Activated naive CD8-positive, alpha-beta T cell treated with anti-CD3 and anti-CD28 coated beads, Interleukin-2, amount 10 ng/mL, durations not matched to agents 7 days and 5 days (primary cell): ENCODE data around the gene TRIM69. TPM values are rescaled to one million over a fixed set of nuclear protein-coding genes. Genes with fewer than 3 reads are reported as not detected.

Experiments
- ATAC-seq: fragments of 150-1000 bp; cut with Tn5 transposase; one replicate; pipeline ENCODE4 v1.10.0; 2021; ENCODE audit warnings: low read depth, moderate library complexity
- POLR2A ChIA-PET: fragments of 350-600 bp; sonication (Branson Sonifier 250); formaldehyde crosslinking; loops from one replicate; lab custom pipeline; 2021; ENCODE audit warnings: antibody characterized with exemption; lab: Charles Lee
- DNase-seq: peaks from one replicate; pipeline ENCODE4 v3.0.0; 2021
- H3K27ac Mint-ChIP-seq: one replicate; pipeline ENCODE4 v1.8.0; 2022; ENCODE audit warnings: mild to moderate bottlenecking, mixed read lengths
- H3K27me3 Mint-ChIP-seq: one replicate; pipeline ENCODE4 v1.8.0; 2022; ENCODE audit warnings: mild to moderate bottlenecking, moderate library complexity, mixed read lengths
- H3K36me3 Mint-ChIP-seq: one replicate; pipeline ENCODE4 v1.8.0; 2021; ENCODE audit warnings: mild to moderate bottlenecking, mixed read lengths
- H3K4me1 Mint-ChIP-seq: one replicate; pipeline ENCODE4 v1.8.0; 2021; ENCODE audit warnings: mixed read lengths
- H3K4me3 Mint-ChIP-seq: one replicate; pipeline ENCODE4 v1.8.0; 2022; ENCODE audit warnings: mild to moderate bottlenecking, moderate library complexity, mixed read lengths
- H3K9me3 Mint-ChIP-seq: one replicate; pipeline ENCODE4 v1.8.0; 2021; ENCODE audit warnings: mixed read lengths
- total RNA-seq, 2 experiments: library from RNA; stranded (reverse); gene quantifications; one replicate each; pipeline ENCODE4 v1.2.3, GENCODE V29; 2021

TRIM69 gene
- total RNA-seq, 2 experiments from 2014 or later, result 55.7 to 59.3 TPM

DNA sequence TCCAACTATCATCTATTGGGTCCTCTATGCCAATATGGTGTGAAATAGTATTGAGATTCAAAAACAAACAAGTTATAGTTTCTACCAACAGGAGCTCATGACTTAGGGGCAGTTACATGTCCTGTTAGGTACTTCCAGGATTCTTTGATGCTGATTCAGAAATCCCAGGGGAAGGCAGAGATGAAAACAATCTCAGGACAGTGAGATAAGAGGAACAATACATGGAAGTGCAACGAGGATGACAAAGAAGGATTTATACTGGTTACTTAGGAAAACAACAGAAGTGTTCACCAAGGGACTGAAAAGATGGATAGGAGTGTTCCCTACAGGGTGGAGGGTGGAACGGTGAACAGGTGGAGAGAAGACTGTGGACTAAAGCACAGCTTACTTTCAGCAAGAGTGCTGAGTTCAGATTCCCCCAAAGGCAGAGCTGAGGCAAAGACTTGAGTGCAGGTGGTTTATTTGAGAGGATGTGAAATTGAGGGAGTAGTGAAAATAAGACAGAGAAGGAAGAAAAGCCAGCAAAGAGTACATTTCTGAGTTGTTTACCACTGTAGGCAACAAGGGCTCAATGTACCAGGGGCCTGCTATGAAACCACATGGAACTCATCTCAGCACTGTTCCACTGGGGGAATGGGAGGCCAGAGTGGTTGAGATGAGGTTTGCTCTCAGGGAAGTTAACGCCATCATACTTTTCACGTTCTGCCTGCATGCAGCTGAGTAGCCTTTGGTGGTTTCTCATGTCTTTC lies 68.1 kb downstream of the TRIM69 start:
- POLR2A ChIA-PET, result no interaction called here
- Mint-ChIP-seq H3K27ac (no peak overlapping the region), H3K27me3 (peaks cover 21% of the 10 kb centered on the region)

DNA sequence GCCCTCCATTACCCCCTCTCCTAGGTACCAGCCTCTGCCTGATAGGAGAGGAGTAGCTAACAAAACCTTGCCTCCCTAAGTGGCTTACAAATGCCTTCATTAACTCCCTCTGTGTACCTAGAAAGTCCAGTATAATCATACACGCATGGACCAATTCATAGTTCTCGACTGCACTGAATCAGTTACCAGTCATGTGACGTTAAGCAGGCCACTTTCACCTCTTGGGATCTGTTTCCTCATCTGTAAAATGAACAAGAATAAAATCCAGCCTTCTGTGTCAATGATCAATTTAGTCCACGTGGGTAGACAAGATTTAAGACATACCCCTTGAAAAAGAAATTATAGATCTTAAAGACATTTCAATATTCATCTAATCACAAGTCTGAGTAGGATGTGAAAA lies 72.2 kb downstream of the TRIM69 start:
- no peaks in the 10 kb centered on the region for H3K9me3 Mint-ChIP-seq
- H3K4me3 Mint-ChIP-seq, result no peak overlapping the region
- H3K4me1 Mint-ChIP-seq, result peaks cover 6% of the 10 kb centered on the region
- H3K36me3 Mint-ChIP-seq, result no peaks in the 10 kb centered on the region
- DNase-seq (no peak), ATAC-seq (no peak)
- POLR2A ChIA-PET, result interaction anchor here (0.6 kb wide), 1 partner anchor 71 kb away, joined by 3 read pairs; no protein-coding TSS in a partner anchor
- H3K27ac Mint-ChIP-seq, result no peak overlapping the region
- H3K27me3 Mint-ChIP-seq, result peaks cover 33% of the 10 kb centered on the region

More for the DNA sequence above, 68.1 kb downstream of the TRIM69 start:
- Mint-ChIP-seq H3K9me3 (no peaks in the 10 kb centered on the region), H3K4me3 (no peak overlapping the region), H3K36me3 (no peaks in the 10 kb centered on the region), H3K4me1 (peaks cover 2% of the 10 kb centered on the region)
- no peak for ATAC-seq
- no peak for DNase-seq

DNA sequence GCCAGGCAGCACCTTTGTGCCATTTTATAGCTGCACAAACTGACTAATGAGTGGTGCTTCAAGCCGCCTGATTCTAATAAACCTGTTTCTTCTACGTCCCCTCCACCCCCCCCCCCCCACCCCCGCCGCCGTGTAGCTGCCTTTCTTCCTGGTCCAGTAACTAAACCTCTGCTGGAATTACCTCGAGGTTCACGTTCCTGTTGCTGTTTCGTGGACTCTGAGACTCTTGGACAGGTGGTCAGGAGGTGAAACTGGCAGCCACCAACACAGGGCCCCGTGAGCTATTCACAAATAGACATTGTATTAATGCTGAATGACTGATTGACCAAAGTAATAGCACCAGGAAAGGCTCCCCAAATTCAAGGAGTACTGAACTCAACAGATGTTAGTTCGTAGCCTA lies 73.9 kb downstream of the TRIM69 start:
- Mint-ChIP-seq H3K4me1 (peaks cover 4% of the 10 kb centered on the region), H3K27me3 (peaks cover 31% of the 10 kb centered on the region), H3K36me3 (no peaks in the 10 kb centered on the region), H3K9me3 (no peaks in the 10 kb centered on the region), H3K27ac (no peak overlapping the region), H3K4me3 (no peak overlapping the region)
- DNase-seq (no peak), ATAC-seq (no peak)
- POLR2A ChIA-PET, result no interaction called here

DNA sequence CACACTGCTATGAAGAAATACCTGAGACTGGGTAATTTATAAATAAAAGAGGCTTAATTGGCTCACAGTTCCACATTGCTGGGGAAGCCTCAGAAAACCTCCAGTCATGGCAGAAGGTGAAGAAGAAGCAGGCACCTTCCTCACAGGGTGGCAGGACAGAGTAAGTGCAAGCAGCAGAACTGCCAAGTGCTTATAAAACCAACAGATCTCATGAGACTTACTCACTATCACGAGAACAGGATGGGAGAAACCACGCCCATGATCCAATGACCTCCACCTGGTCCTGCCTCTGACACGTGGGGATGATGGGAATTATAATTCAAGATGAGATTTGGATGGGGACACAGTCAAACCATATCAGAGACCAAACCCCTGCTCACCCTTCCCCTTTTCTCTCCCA lies 75.0 kb downstream of the TRIM69 start:
- peaks cover 4% of the 10 kb centered on the region for H3K4me1 Mint-ChIP-seq
- H3K9me3 Mint-ChIP-seq, result no peaks in the 10 kb centered on the region
- POLR2A ChIA-PET, result no interaction called here
- ATAC-seq (no peak), DNase-seq (no peak)
- no peak overlapping the region for H3K27ac Mint-ChIP-seq
- H3K4me3 Mint-ChIP-seq, result no peak overlapping the region
- H3K27me3 Mint-ChIP-seq, result peaks cover 23% of the 10 kb centered on the region
- H3K36me3 Mint-ChIP-seq, result no peaks in the 10 kb centered on the region

DNA sequence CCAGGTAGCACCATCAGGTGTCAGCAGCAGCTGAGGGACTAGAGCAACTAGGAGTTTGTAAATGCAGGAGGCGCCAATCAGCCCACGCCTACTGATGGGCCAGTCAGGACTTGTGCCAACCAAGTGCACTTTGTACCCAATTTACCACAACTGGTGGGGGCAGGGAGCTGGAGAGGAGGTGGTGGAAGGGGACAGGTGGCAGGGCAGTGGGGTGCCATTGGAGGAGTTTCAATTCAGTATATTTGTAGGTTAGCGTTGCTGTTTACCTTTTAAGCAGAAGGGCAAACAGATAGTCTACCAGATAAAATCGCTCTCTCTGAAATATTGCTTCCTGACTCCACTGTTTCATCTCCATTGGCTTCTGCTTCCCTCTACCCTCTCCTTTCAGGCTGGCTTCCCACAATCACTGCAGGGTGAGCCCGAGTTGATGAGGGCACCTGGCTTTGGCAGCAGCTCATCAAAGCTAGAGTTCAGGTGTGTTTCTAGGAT lies 75.7 kb downstream of the TRIM69 start:
- no peaks in the 10 kb centered on the region for H3K36me3 Mint-ChIP-seq
- H3K4me3 Mint-ChIP-seq, result no peak overlapping the region
- POLR2A ChIA-PET, result no interaction called here
- no peaks in the 10 kb centered on the region for H3K9me3 Mint-ChIP-seq
- no peak for ATAC-seq
- H3K4me1 Mint-ChIP-seq, result peaks cover 4% of the 10 kb centered on the region
- peaks cover 23% of the 10 kb centered on the region for H3K27me3 Mint-ChIP-seq
- DNase-seq, result no peak
- H3K27ac Mint-ChIP-seq, result no peak overlapping the region

DNA sequence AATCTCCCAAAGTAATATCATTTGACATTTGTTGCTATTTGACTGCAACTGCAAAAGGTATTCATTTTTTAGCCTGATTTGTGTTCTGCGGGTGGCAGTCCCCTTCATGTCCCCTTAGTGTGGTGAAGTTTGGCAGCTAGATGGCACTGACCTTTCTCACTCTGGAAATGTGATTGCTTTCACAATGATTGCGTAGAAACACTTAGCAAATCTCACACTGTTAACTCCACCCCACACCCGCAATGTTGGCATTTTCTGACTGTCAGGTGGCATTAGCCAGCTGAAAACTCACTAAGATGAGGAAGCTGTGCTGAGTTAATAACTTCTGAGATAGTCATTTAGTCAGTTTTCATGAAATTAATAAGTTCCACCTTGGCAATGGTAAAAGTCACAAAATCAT lies 76.9 kb downstream of the TRIM69 start:
- POLR2A ChIA-PET, result no interaction called here
- ATAC-seq (no peak), DNase-seq (no peak)
- Mint-ChIP-seq H3K4me3 (no peak overlapping the region), H3K27ac (no peak overlapping the region), H3K27me3 (peaks cover 23% of the 10 kb centered on the region), H3K9me3 (no peaks in the 10 kb centered on the region), H3K4me1 (peaks cover 4% of the 10 kb centered on the region), H3K36me3 (no peaks in the 10 kb centered on the region)

Other genes with a start within 250 kb of the TRIM69 start
- gene EIF3J, start 199.4 kb upstream of the TRIM69 start, total RNA-seq, result 10 to 100 TPM; 63.6 to 69.0 TPM
- 100 to 1,000 TPM; 110 TPM for gene SPG11, start 72.9 kb upstream of the TRIM69 start, total RNA-seq
- 10 to 100 TPM; 55.2 TPM for gene PATL2, start 25.2 kb upstream of the TRIM69 start, total RNA-seq
- 1,000 to 10,000 TPM; 7,848 to 8,493 TPM for gene B2M, start 25.0 kb upstream of the TRIM69 start, total RNA-seq
- not detected for gene TERB2, start 220.2 kb downstream of the TRIM69 start, total RNA-seq